Caki2 (cell line): Measurements from ENCODE around the gene SLC38A3. TPM values are rescaled to one million over a fixed set of nuclear protein-coding genes. Genes with fewer than 3 reads are reported as not detected.
A peak's percentile ranks its signal among the peaks of the same experiment; 100 is the strongest.
"Not testable (repeated sequence)": the region's sequence is repeated elsewhere in the genome, so short reads cannot be mapped to it uniquely, and the experiment has no call there.

Experiments used
- DNase-seq: peaks from one replicate; pipeline ENCODE4 v3.0.0-alpha.2; 2015; ENCODE audit warnings: low read depth
- in situ Hi-C: cut with HindIII; loops from 2 replicates; pipeline ENCODE4 v1.10.0; 2016; ENCODE audit warnings: low sequenced_read_pairs, low pct_unique_long_range_greater_than_20kb, mixed read lengths
- total RNA-seq: library from RNA; depleted of rRNA; stranded (reverse); fragments of >200 nt; shearing (Covaris generic); gene quantifications from 2 replicates; pipeline ENCODE4 v1.2.3, GENCODE V29; 2014; ENCODE audit warnings: low replicate concordance

Gene SLC38A3
- total RNA-seq, 1 experiment from 2014 or later, result not detected

DNA sequence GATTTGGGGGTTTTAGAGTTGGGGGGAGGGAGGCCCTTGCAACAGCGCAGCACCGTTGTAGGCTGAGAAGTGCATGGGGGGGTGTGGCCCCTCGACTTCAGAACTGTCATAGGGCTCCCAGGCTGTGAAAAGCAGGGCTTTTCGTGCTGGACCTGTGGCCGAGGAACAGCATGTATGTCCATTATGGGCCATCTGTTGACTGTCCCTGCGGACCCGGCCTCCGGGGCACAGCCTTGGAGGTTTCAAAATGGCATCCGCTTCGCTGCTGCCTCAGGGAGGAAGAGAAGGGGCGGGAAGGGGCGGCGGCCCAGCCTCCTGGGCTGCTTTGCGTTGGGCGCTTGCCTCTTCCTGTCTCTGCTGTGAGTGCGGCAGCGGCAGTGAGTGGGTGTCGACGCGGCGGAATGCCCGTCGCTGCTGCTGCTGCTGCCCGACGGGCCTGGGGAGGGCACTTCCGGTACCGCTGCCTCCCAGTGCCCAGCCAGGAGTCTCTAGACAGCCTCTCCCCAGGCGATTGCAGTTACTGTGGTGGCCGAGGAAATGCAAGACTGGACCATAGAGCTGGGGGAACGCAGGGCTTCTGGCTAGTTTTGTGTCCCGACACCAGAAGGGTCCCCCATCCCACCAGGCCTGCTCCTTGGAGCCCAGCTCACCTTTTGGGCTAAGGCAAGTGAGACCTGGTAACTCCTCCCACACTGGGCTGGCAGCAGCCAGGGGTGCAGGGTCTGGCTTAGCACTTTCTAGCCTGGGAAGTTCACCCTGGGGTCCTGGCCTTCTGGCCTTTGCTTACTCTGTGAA lies 32.9 kb downstream of the SLC38A3 start:
- in situ Hi-C loops, result no loop called here
- DNase-seq, result peak; percentile 81

DNA sequence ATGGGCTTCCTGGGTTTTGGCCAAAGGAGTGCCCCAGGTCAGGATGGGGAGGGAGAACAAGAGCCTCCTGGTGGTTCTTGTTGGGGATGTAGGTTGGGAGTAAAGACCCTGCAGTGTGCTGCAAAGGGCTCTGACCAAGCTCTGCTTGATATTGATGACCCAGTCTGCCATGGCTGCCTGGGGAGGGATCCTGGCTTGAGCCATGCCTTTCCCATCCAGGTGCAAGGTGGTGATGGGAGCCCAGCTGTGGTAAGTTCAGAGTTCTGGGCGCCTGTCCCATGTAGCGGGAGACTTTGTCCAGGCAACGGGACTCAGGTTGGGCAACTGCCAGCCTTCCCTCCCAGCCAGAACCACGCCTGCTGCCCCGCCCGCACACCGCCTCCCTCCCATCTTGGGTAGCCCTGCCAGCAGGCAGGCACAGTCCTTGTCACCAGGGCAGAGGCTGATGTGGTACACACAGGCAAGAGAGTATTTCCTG lies 33.5 kb downstream of the SLC38A3 start:
- in situ Hi-C loops, result no loop called here
- peak; percentile 56 for DNase-seq

DNA sequence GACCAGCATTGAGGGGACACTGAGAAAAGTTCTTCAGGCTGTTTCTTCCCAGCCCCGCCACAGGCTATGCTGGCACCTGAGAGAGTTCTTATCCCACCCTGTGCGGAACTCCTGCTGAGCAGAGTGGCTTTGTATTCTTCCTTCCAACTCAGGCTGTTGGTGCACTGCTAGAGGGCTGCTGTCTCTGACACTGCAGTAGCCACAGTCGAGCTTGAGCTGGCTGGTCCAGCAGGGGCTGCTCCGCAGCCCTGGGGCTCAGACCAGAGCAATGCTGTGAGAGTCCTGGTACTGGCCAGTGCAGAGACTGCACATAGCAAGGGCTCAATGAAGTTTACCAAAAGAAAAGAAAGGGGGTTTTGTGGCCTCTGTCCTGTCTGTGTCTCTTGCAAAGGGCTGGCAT lies 34.6 kb downstream of the SLC38A3 start:
- in situ Hi-C loops, result no loop called here
- DNase-seq, result no peak

DNA sequence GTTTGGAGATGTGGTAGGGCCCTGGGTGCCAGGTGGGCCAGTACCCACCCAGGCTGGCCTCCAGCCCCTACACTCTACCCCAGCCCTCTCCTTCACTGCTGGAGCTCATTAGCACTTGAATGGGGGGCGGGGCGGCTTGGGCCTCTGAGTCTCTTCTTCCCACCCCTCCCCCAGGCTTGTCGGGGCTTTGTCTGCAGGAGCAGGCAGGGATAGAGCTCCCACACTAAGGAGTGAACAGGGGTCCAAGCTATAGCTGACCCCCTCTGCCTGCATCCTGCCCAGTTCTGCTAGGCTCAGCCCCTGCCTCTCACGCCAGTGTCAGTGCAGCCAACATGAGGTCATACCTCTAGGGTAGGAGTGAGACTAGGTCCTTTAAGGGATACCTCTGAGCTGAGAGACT lies 36.1 kb downstream of the SLC38A3 start:
- no peak for DNase-seq
- in situ Hi-C loops, result no loop called here

DNA sequence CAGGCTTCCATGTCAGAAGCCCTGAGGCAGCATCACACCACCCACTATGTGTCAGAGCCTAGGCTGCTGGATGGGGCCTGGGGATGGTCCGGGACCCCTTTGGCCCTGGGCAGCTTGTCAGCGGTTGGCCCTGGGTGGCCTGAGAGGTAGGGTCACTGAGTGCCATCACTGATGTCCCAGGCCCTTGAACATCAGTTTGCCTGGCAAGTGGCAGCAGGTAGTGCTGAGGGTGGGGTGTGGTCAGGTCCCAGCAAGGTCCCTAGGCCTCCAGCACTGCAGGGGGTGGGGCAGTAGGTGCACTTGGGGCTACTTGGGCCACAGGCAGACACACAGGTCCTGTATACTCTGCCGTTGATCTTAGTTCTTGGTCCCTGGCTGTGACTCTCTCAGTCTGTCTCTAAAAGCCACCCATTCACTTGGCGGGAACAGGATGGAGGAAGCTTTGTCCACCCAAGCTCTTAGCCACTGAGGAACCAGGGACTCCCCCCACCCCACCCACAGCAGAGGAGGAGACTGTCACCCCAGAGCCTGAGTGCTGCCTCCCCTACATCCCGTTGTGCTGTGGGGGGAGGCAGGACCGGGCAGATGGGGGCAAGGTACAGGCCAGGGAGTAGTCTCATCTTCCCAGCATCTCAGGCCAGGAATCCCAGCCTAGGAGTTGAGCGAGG lies 36.8 kb downstream of the SLC38A3 start:
- DNase-seq, result no peak
- in situ Hi-C loops, result no loop called here

DNA sequence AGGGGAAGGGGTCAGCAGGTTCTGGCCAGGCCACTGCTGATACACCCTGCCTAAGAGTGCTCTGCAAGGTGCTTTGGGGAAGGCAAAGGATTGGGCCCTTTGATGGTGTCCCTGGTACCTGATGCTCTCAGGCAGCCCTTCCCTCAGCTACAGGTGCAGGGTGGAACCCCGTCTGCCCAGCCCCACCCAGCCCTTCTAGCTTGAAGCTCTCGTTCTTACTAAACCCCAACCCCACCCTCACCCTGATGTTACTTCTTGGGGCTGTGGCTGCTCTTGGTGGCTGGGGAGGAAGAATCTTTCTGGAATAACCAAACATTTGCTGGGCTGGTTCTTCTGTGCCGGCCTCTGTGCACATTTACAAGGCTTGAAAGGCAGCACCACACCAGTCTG lies 37.3 kb downstream of the SLC38A3 start:
- no peak for DNase-seq
- in situ Hi-C loops, result no loop called here

DNA sequence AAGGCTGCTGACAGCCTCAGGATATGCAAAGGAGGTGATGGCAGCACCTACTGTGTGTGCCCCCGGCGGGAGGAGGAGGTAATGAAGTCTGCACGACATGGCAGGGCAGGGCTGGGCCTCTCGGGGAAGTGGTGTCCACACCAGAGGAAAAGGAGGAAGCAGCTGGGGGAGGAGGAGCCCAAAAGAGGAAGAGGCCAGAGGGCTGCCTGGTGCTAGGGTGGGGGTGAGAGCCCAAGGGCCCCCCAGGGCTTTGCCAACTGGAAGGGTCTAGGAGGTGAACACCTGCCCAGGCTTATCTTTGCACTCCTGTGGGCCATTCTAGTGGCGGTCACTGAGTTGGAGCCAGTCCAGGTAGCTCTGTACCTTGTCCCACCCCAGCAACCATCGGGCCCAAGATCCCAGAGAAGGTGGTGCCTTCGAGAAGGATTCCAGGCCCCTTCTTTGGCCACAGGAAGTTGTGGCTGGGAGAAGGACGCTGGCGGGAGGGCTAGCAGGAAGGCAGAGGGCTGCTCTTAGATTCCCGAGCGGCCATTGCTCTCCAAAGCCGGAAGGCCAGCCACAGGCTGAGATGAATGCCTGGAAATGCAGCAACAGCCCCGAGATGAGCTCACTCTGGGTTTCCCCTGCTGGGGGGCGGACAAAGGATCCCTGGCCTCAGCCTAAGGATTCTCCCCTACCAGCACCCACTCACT lies 37.9 kb downstream of the SLC38A3 start:
- in situ Hi-C loops, result no loop called here
- no peak for DNase-seq

DNA sequence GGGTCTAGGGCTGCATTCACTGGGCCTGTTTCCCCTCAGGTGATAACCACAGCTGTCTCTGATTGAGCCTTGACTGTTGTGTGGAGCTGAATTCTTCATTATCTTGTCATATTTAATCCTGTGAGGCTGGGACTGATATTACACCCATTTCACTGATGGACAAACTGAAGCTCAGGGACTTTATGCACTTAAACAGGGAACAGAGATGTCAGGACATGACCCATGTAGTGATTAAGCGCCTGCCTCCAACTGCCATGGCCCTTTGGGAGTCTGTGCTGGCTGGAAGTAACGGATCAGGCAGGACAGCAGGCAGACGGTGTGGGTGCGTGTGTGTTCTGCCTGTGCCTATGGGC lies 38.4 kb downstream of the SLC38A3 start:
- in situ Hi-C loops, result no loop called here
- DNase-seq, result no peak

DNA sequence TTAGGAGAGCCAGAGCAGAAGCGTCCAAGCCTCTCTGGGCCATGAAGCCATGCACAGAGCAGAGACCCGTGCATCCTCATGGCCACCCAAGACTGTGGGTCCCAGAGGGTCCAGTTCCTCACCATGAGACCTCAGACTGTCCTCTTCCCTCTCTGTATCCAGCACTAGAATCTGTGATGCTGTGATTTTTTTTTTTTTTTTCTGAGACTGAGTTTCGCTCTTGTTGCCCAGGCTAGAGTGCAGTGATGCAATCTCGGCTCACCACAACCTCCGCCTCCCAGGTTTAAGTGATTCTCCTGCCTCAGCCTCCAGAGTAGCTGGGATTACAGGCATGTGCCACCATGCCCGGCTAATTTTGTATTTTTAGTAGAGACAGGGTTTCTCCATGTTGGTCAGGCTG lies 39.7 kb downstream of the SLC38A3 start:
- DNase-seq, in situ Hi-C loops: not testable (repeated sequence)

DNA sequence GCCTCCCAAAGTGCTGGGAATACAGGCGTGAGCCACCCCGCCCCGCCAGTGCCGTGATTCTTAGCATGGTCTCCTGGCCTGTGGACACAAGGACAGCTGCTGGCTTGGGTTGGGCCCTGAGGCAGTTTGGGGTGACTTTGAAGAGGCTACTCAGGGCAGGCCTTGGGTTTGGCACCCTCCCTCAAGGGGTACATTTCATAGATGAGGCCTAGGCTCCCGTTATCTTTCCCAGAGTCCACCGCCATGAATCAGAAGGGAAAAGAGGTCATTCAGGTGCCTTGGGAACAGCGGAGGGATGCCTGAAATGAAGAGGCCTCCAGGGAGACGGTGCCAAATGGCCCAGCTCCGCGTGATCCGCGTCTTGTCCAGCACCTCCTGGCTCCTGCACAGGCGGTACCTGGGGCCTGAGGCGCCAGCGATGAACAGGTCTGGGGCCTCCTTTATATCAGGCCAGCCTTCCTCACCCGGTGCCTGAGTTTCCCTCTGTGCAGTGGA lies 40.2 kb downstream of the SLC38A3 start:
- DNase-seq, result no peak
- in situ Hi-C loops, result no loop called here

DNA sequence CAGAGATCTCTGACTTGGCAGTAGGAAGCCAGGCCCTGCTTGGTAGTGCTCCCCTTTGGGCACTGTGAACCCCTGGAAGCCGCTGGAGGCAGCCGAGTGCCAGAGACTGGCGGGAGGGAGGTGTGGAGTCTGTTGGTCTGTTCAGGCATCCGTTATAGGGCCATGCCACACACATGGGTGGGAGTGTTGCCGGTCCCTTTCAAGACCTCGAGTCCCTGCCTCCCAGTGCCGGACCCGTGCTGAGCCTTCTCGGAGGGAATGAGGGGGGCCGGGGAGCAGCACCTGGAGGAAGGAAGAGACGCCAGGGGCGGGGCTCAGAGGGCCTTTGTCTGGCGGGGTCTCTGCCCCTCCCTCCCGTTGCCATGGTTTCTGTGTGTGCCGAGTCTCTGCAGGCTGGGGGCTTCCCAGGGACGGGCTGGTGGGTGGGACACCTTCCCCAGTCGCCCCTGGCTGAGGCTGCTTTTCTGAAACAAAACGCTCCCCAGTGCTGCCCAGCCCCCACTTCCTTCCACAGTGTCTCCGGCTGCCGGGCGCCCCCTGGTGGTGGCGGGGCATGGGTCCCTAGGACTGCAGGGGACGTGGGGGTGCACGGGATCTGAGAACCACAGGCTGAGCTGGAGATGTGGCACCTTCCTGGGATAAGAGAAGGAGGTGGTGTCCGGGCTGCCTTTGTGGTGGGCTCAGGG lies 40.9 kb downstream of the SLC38A3 start:
- in situ Hi-C loops, result no loop called here
- no peak for DNase-seq

DNA sequence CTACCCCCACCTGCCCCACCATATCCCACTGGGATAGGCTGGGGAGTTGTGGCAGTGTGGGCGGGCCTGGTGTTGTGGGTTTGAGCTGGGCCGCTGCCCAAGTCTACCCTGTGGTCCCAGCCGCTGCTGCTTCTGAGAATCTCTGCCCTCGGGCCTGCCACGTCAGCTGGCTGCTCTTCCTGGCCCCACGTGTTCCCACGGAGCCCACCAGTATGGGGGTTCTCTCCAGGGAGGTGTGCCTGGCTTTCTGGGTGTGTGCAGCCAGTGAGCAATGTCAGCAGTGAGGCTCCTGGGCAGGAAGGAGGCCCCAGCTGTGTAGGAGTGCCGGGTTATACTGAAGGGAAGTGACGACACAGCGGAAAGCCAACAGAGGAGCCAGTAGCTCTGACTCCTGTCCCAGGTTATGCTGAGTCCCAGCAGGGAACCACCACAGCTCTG lies 41.5 kb downstream of the SLC38A3 start:
- in situ Hi-C loops, result no loop called here
- DNase-seq, result peak; percentile 84

DNA sequence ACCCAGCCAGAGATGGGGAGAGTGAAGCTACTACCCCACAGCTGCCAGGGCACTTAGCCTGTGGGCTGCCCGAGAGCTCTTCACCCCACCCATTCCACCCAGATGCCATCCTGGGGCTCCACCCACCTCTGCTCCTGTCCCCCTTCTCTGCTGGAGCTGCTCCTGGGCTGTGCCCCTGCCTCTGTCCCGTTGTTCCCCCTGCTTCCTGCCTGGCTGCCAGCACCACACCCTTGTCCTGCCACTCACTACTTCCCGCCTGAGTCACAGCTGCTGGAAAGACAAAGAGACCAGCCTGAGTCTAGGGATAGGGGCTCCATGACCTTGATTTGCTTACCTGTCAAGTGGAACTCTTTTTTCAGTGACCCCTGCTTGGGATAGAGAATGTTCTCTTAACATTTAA lies 43.3 kb downstream of the SLC38A3 start:
- in situ Hi-C loops, result no loop called here
- DNase-seq, result no peak

DNA sequence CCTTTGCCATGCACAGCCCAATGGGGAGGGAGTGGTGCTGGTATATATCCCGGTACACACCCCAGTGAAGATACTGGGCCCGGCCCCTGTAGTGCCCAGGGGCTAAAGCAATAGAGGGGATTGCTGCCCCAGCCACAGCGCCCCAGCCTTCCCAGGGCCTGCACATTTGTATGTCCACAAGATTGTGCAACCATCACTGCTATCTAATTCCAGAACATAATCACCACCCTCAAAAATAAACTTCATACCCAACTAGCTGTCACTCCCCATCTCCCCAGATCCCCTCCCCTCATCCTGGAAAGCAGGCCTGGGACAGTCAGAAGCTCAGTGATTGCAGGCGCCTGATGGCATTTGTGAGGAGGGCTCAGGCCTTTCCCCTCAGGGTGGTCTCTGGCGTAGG lies 44.4 kb downstream of the SLC38A3 start:
- no peak for DNase-seq
- in situ Hi-C loops, result no loop called here

DNA sequence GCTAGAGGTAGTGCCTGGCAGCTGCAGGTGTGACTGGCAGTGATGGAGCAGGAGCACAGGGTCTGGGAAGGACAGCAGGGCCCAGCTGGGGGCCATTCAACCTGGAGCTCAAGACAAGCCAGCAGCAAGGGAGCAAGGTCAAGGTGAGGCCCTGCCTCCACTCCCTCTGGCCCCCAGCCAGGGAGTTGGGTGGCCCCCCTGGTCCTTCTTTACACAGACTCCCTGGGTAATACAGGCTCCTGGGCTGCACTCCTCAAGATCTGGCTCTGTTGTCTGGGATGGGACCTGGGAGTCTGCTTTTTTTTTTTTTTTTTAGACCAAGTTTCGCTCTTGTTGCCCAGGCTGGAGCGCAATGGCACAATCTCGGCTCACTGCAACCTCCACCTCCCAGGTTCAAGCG lies 45.4 kb downstream of the SLC38A3 start:
- DNase-seq, result no peak
- in situ Hi-C loops, result no loop called here

DNA sequence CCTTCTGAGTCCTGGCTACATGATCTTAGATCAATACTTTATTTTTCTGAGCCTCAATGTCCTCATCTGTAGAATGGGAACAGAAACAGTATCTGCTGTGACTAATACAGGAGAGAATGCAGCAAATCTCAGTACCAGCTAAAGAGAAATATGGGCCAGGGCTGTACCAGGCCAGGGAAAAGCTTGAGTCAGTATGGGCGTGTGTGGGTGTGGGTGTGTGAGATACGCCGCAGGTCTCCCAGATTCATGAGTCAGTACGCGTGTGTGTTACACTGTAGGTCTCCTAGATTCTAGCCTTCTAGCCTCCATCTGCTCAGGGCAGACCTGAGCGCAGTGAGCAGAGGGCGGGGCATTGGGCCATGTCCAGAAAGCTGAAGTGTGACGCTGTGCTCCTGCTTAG lies 46.1 kb downstream of the SLC38A3 start:
- in situ Hi-C loops, result no loop called here
- peak; percentile 47 for DNase-seq

DNA sequence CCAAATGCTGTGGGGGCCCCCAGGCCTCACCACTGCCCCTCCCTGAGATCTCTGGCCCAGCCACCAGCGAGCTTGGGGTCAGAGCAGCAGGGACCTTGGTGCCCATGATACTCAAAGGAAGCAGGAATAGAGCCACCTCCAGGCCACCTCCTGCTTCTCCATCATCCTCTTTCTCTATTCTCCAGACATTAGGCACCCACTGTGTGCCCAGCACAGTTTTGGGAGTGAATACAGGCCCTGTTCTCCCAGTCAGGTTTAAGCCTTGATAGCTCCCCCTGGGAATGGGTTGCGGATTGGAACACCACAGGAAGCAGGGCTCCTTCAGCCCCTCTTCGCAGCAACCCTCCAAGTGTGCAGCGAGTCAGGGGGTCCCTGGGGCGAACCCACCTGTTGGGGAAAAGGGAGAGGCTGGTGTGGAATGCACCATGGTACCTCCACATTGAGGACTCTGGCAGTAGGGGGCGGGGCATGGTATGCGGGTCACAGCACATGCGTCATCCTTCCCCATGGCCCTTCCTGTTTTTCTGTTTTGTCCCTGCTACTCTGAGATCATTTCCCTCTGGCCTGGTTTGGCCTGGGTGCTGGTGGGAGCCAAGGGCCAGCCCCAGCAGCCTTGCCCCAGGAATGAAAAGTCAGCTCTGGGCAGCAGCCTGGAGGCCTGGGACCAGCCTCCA lies 49.6 kb downstream of the SLC38A3 start:
- in situ Hi-C loops, result no loop called here
- no peak for DNase-seq

DNA sequence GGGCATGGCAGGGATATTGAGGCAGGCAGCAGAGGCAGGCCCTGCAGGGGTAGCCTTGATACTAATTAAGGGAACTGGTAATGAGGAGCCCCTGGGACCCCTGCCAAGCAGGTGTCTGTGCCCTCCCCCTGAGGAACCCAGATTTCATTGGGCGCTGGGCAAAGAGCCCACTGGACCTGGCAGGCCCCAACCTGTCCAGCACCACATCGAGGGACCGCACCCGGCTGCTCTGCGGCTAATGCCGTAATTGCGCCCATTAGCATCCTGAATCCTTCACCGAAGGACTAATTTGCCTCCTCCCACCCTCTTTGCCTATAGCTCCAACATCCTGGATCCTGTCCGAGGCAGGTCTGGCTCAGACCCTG lies 50.2 kb downstream of the SLC38A3 start:
- in situ Hi-C loops, result no loop called here
- no peak for DNase-seq
